ENCODE measurements around the gene VPS35L. TPM values are rescaled to one million over a fixed set of nuclear protein-coding genes. Genes with fewer than 3 reads are reported as not detected.
"Not testable (repeated sequence)": the region's sequence is repeated elsewhere in the genome, so short reads cannot be mapped to it uniquely, and the experiment has no call there.

The VPS35L gene
- total and polyA plus RNA-seq, 7 experiments from 2014 or later, result 38.6 to 52.0 (median 46.6) TPM

DNA sequence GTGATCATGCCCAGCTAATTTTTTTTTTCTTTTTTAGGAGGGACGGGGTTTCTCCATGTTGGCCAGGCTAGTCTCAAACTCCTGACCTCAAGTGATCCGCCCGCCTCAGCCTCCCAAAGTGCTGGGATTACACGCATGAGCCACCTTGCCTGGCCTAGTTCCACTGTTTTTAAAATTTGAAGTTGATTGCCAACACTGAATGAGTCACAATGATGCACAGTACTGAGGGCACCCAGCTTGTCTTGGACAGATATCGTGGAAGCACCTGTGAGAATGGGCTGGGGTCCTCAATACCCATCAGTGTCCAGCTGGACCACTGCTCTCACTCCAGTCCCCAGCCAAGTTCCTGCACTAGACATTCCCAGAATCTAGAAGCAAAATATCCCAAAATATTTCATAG, 160.1 kb downstream of the VPS35L start:
- intact Hi-C loops (cut with micrococcal nuclease), result loop anchor here in 1 of 2 donors (5.0 kb wide), 1 partner anchor 923 kb away; the partner anchor contains the start of gene RPS15A
- Histone ChIP-seq H3K4me1 (ENCODE audit: control insufficient read depth in 2 of 2, insufficient read depth in 2 of 2, low read length in 2 of 2) (peaks cover 0 to 7% of the 10 kb centered on the region in 2 donors), H3K27me3 (ENCODE audit: control insufficient read depth in 2 of 2, insufficient read depth in 2 of 2, low read length in 2 of 2) (no peaks in the 10 kb centered on the region), H3K27ac (ENCODE audit: low read depth, low read length) (no peak overlapping the region), H3K9me3 (ENCODE audit: control insufficient read depth in 2 of 3, low read length in 3 of 3) (no peaks in the 10 kb centered on the region), H3K4me3 (ENCODE audit: low read length) (no peak overlapping the region), H3K36me3 (ENCODE audit: control insufficient read depth in 2 of 3, insufficient read depth in 3 of 3, low read length in 3 of 3) (peaks cover 0 to 40% (median 0%) of the 10 kb centered on the region in 3 experiments)
- H3K4me1 Mint-ChIP-seq, result peaks cover 16 to 53% (median 44%) of the 10 kb centered on the region in 7 donors
- no peaks in the 10 kb centered on the region for H3K27me3 Mint-ChIP-seq
- no peaks in the 10 kb centered on the region for H3K9me3 Mint-ChIP-seq
- H3K4me3 Mint-ChIP-seq, result no peak overlapping the region
- no peak for ATAC-seq
- H3K27ac Mint-ChIP-seq, result peak overlapping the region in 1 of 9 donors; percentile 21
- peaks cover 8 to 25% (median 18%) of the 10 kb centered on the region in 5 donors for H3K36me3 Mint-ChIP-seq
- ChIA-PET CTCF (no interaction called here), POLR2A (interaction anchor here (0.6 to 1.2 kb wide), 2 partner anchors 8 to 407 kb away, joined by 3 to 4 read pairs; no protein-coding TSS in a partner anchor)
- no peak for DNase-seq

DNA sequence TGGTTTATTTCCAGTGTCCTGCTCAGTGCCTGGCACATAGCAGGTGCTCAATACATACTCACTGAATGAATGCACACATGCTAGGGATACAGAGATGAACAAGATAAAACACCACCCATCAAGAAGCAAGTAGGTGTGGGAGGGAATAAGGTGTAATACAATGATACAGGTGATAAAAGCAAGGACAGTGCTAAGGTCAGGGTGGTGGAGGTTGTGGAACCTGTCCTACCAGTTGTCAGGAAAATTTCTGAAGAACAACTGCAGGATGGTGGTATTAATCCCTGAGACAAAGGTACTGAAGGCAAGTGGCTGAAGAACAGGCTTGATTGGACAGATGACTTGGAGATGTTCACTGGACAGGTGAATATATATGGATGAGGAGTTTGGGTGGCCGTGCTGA, 160.7 kb downstream of the VPS35L start:
- ATAC-seq (no peak), DNase-seq (no peak)
- no peak overlapping the region for H3K4me3 ChIP-seq (ENCODE audit: low read length)
- peaks cover 0 to 7% of the 10 kb centered on the region in 2 donors for H3K4me1 ChIP-seq (ENCODE audit: control insufficient read depth in 2 of 2, insufficient read depth in 2 of 2, low read length in 2 of 2)
- peaks cover 16 to 56% (median 46%) of the 10 kb centered on the region in 7 donors for H3K4me1 Mint-ChIP-seq
- POLR2A ChIA-PET, result interaction anchor here (1.2 to 2.3 kb wide), 2 partner anchors 9 to 17 kb away, joined by 4 to 8 read pairs; no protein-coding TSS in a partner anchor
- H3K9me3 Mint-ChIP-seq, result no peaks in the 10 kb centered on the region
- H3K36me3 Mint-ChIP-seq, result peaks cover 8 to 25% (median 18%) of the 10 kb centered on the region in 5 donors
- CTCF ChIA-PET, result no interaction called here
- H3K9me3 ChIP-seq (ENCODE audit: control insufficient read depth in 2 of 3, low read length in 3 of 3), result no peaks in the 10 kb centered on the region
- no peaks in the 10 kb centered on the region for H3K27me3 Mint-ChIP-seq
- intact Hi-C loops (cut with micrococcal nuclease), result loop anchor here in 1 of 2 donors (5.0 kb wide), 1 partner anchor 924 kb away; the partner anchor contains the start of gene RPS15A
- H3K27ac ChIP-seq (ENCODE audit: low read depth, low read length), result no peak overlapping the region
- H3K27me3 ChIP-seq (ENCODE audit: control insufficient read depth in 2 of 2, insufficient read depth in 2 of 2, low read length in 2 of 2), result no peaks in the 10 kb centered on the region
- peaks cover 0 to 34% (median 0%) of the 10 kb centered on the region in 3 experiments for H3K36me3 ChIP-seq (ENCODE audit: control insufficient read depth in 2 of 3, insufficient read depth in 3 of 3, low read length in 3 of 3)
- peak overlapping the region; percentile 69 to 97 (median 95) for H3K4me3 Mint-ChIP-seq
- H3K27ac Mint-ChIP-seq, result peak overlapping the region; percentile 14 to 74 (median 62)

DNA sequence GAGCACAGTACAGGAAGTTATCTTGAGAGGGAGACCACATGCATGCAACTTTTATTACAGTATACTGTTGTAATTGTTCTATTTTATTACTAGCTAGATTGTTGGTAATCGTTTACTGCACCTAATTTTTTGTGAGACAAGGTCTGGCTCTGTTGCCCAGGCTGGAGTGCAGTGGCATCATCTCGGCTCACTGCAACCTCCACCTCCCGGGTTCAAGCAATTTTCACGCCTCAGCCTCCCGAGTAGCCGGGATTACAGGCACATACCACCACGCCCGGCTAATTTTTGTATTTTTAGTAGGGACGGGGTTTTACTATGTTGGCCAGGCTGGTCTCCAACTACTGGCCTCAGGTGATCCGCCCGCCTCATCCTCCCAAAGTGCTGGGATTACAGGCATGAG, 161.2 kb downstream of the VPS35L start:
- DNase-seq; H3K4me1 ChIP-seq (ENCODE audit: control insufficient read depth in 2 of 2, insufficient read depth in 2 of 2, low read length in 2 of 2); ATAC-seq; H3K27me3 Mint-ChIP-seq; H3K9me3 Mint-ChIP-seq; CTCF ChIA-PET; H3K27ac ChIP-seq (ENCODE audit: low read depth, low read length); H3K4me3 ChIP-seq (ENCODE audit: low read length); H3K9me3 ChIP-seq (ENCODE audit: control insufficient read depth in 2 of 3, low read length in 3 of 3); H3K27me3 ChIP-seq (ENCODE audit: control insufficient read depth in 2 of 2, insufficient read depth in 2 of 2, low read length in 2 of 2): not testable (repeated sequence)
- peaks cover 8 to 23% (median 14%) of the 10 kb centered on the region in 5 donors for H3K36me3 Mint-ChIP-seq
- H3K36me3 ChIP-seq (ENCODE audit: control insufficient read depth in 2 of 3, insufficient read depth in 3 of 3, low read length in 3 of 3), result peaks cover 0 to 28% (median 0%) of the 10 kb centered on the region in 3 experiments
- POLR2A ChIA-PET, result interaction anchor here (2.3 kb wide), 1 partner anchor 17 kb away, joined by 8 read pairs; no protein-coding TSS in a partner anchor
- intact Hi-C loops (cut with micrococcal nuclease), result loop anchor here in 1 of 2 donors (5.0 kb wide), 1 partner anchor 924 kb away; the partner anchor contains the start of gene RPS15A
- H3K4me3 Mint-ChIP-seq, result peak overlapping the region; percentile 90 to 97 (median 95)
- peaks cover 16 to 56% (median 43%) of the 10 kb centered on the region in 7 donors for H3K4me1 Mint-ChIP-seq
- H3K27ac Mint-ChIP-seq, result peak overlapping the region in 8 of 9 donors; percentile 14 to 87 (median 72)

DNA sequence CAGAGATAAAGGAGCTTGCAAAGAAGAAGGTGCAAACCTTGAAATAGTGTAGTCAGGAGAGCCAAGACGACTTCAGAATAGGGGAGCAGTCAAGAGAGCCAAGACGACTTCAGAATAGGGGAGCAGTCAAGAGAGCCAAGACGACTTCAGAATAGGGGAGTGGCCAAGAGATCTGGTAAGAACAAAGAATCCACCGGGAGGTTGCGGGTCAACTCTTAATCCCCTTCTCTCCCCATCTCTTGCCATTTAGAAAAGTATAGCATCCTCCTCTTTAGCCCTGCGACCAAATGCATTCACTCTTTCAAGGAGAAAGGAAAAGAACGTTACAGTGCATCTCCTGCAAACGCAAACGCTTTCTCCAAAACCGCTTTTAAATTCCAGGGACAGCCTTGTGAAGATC, 161.8 kb downstream of the VPS35L start:
- Mint-ChIP-seq H3K27me3 (no peaks in the 10 kb centered on the region), H3K4me3 (peak overlapping the region; percentile 90 to 97 (median 95)), H3K9me3 (no peaks in the 10 kb centered on the region), H3K4me1 (peaks cover 16 to 60% (median 46%) of the 10 kb centered on the region in 7 donors), H3K27ac (peak overlapping the region; percentile 63 to 89 (median 83)), H3K36me3 (peaks cover 8 to 23% (median 14%) of the 10 kb centered on the region in 5 donors)
- Histone ChIP-seq H3K36me3 (ENCODE audit: control insufficient read depth in 2 of 3, insufficient read depth in 3 of 3, low read length in 3 of 3) (peaks cover 0 to 28% (median 0%) of the 10 kb centered on the region in 3 experiments), H3K27ac (ENCODE audit: low read depth, low read length) (peak overlapping the region; percentile 77), H3K4me3 (ENCODE audit: low read length) (peak overlapping the region; percentile 90), H3K27me3 (ENCODE audit: control insufficient read depth in 2 of 2, insufficient read depth in 2 of 2, low read length in 2 of 2) (no peaks in the 10 kb centered on the region), H3K4me1 (ENCODE audit: control insufficient read depth in 2 of 2, insufficient read depth in 2 of 2, low read length in 2 of 2) (peaks cover 0 to 7% of the 10 kb centered on the region in 2 donors), H3K9me3 (ENCODE audit: control insufficient read depth in 2 of 3, low read length in 3 of 3) (no peaks in the 10 kb centered on the region)
- POLR2A ChIA-PET, result interaction anchor here (1.2 to 2.3 kb wide), 3 partner anchors 18 to 169 kb away, joined by 3 to 8 read pairs (median 8); no protein-coding TSS in a partner anchor
- peak in 2 of 9 donors; percentile 7 to 13 for DNase-seq
- CTCF ChIA-PET, result interaction anchor here (1.2 kb wide), 1 partner anchor 162 kb away, joined by 5 read pairs; the partner anchor contains the start of gene VPS35L
- ATAC-seq, result no peak
- intact Hi-C loops (cut with micrococcal nuclease), result loop anchor here in 1 of 2 donors (5.0 kb wide), 1 partner anchor 925 kb away; the partner anchor contains the start of gene RPS15A

DNA sequence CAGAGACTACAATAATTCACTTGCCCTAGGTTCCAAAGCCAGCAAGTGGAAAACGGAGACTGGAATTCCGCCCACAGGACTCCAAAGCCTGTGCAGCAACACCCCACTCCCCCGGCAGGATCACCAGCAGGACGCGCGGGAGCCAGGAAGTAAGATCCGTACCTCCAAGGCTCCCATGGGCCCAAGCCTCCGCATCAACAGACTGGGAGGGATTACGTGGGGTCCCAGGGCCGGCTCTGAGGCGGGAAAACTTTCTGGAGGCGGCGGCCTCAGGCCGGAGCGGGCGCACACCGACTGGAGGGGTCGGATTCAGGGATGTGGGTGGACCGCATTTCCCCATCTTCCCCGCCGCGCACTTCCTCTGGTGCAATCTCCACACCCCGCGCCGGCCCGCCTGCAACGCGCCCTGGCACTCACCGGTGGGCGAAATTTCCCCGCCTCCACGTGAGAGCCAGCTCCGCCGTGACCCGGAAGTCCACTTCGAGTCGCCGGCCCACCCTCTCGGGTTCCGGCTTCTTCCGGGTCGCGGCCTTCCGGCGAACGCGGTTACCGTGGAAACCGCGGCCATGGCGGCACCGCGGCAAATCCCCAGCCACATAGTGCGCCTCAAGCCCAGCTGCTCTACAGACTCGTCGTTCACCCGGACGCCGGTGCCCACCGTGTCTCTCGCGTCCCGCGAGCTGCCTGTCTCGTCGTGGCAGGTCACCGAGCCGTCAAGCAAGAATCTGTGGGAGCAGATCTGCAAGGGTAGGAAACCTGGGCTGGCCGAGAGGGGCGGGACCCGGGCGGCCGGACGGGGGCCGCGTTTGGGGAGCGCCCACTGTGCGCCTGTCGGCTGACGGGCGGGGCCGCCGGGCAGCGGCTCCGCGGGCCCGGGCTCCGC, 162.5 kb downstream of the VPS35L start, which contains the start of the genes IQCK and KNOP1:
Gene IQCK, plus strand, starts transcription at position 531 of the 883 bp plus-strand sequence. Its CDS starts 36 bp downstream, at position 567.
Gene KNOP1, minus strand, starts transcription at position 487 of the 883 bp plus-strand sequence. CDS start 3,192 bp downstream, outside the sequence.
- intact Hi-C loops (cut with micrococcal nuclease), result loop anchor here (1.0 to 5.0 kb wide), 7 partner anchors 22 to 926 kb away; partner anchors contain the start of genes GPRC5B (in 2 of the 2), VPS35L (in 2 of the 2), CCP110 (in 1 of the 2) and COQ7 (in 1 of the 2)
- H3K4me3 ChIP-seq (ENCODE audit: low read length), result peak within 1 kb of the TSS; percentile 90

More for the DNA sequence above, 162.5 kb downstream of the VPS35L start, which contains the start of the genes IQCK and KNOP1:
- ChIA-PET CTCF (interaction anchor here (1.2 kb wide), 1 partner anchor 163 kb away, joined by 5 read pairs; the partner anchor contains the start of gene VPS35L), POLR2A (interaction anchor here (0.6 to 2.3 kb wide), 5 partner anchors 16 to 169 kb away, joined by 3 to 8 read pairs (median 3); no protein-coding TSS in a partner anchor)
- Mint-ChIP-seq H3K27me3 (no peaks in the 10 kb centered on the region), H3K4me1 (peaks cover 16 to 62% (median 48%) of the 10 kb centered on the region in 7 donors), H3K9me3 (peaks cover 0 to 2% (median 0%) of the 10 kb centered on the region in 11 donors), H3K36me3 (peaks cover 8 to 23% (median 14%) of the 10 kb centered on the region in 5 donors), H3K27ac (peak within 1 kb of the TSS; percentile 63 to 89 (median 83)), H3K4me3 (peak within 1 kb of the TSS; percentile 90 to 97 (median 95))
- H3K27ac ChIP-seq (ENCODE audit: low read depth, low read length), result peak within 1 kb of the TSS; percentile 77
- ATAC-seq (peak; percentile 97), DNase-seq (peak; percentile 79 to 92 (median 87))
- H3K4me1 ChIP-seq (ENCODE audit: control insufficient read depth in 2 of 2, insufficient read depth in 2 of 2, low read length in 2 of 2), result peaks cover 0 to 7% of the 10 kb centered on the region in 2 donors
- no peaks in the 10 kb centered on the region for H3K9me3 ChIP-seq (ENCODE audit: control insufficient read depth in 2 of 3, low read length in 3 of 3)
- no peaks in the 10 kb centered on the region for H3K27me3 ChIP-seq (ENCODE audit: control insufficient read depth in 2 of 2, insufficient read depth in 2 of 2, low read length in 2 of 2)
- H3K36me3 ChIP-seq (ENCODE audit: control insufficient read depth in 2 of 3, insufficient read depth in 3 of 3, low read length in 3 of 3), result peaks cover 0 to 25% (median 0%) of the 10 kb centered on the region in 3 experiments
